PC-9 (cell line): ENCODE data around the gene AGXT. TPM values are rescaled to one million over a fixed set of nuclear protein-coding genes. Genes with fewer than 3 reads are reported as not detected.

ENCODE experiments used
- BruUV-seq: library from RNA; stranded (reverse); fragments of 400-500 nt; replicated peaks from 2 replicates; lab custom pipeline; 2021; lab: Mats Ljungman, UMichigan
- CTCF ChIA-PET: fragments of 300-600 bp; sonication (Branson Sonifier 250); formaldehyde crosslinking; loops from one replicate; lab custom pipeline; 2022; ENCODE audit warnings: antibody characterized with exemption; lab: Charles Lee
- POLR2A ChIA-PET: fragments of 300-600 bp; sonication (Branson Sonifier 250); formaldehyde crosslinking; loops from one replicate; lab custom pipeline; 2022; ENCODE audit warnings: antibody characterized with exemption; ENCODE audit not compliant: unreplicated experiment; lab: Charles Lee
- DNase-seq, 2 experiments: peaks; one replicate each; pipeline versions ENCODE4 v3.0.0 to v3.0.0-alpha.2; 2015 to 2022; ENCODE audit warnings: mixed read lengths in 1 of 2
- H2AFZ ChIP-seq: fragments of 200-600 bp; sonication (generic); 2 replicates; pipeline ENCODE4 v1.8.1; 2017; ENCODE audit warnings: antibody characterized with exemption
- H3F3A ChIP-seq: fragments of 200-600 bp; sonication (generic); 2 replicates; pipeline ENCODE4 v1.8.1; 2017; ENCODE audit warnings: antibody characterized with exemption, mild to moderate bottlenecking, low read depth; ENCODE audit not compliant: insufficient read depth
- H3K27ac ChIP-seq: fragments of 200-600 bp; sonication (generic); 2 replicates; pipeline ENCODE4 v1.6.1; 2016; ENCODE audit warnings: mixed run types
- H3K27me3 ChIP-seq: fragments of 200-600 bp; sonication (generic); 2 replicates; pipeline ENCODE4 v1.6.1; 2016; ENCODE audit warnings: low read depth, mixed run types; ENCODE audit not compliant: insufficient read depth
- H3K36me3 ChIP-seq: fragments of 200-600 bp; sonication (generic); 2 replicates; pipeline ENCODE4 v1.6.1; 2016; ENCODE audit warnings: low read depth, mixed run types
- H3K4me1 ChIP-seq: fragments of 200-600 bp; sonication (generic); replicated peaks from 2 replicates; pipeline ENCODE4 v1.6.1; 2016; ENCODE audit warnings: mixed run types; ENCODE audit not compliant: insufficient read depth
- H3K4me2 ChIP-seq: fragments of 200-600 bp; sonication (generic); 2 replicates; pipeline ENCODE4 v1.6.1; 2017; ENCODE audit warnings: mixed run types
- H3K4me3 ChIP-seq: fragments of 200-600 bp; sonication (generic); 2 replicates; pipeline ENCODE4 v1.6.1; 2016; ENCODE audit warnings: mixed run types
- H3K79me2 ChIP-seq: fragments of 200-600 bp; sonication (generic); 2 replicates; pipeline ENCODE4 v1.6.1; 2017; ENCODE audit warnings: low read depth, mixed run types
- H3K9me2 ChIP-seq: fragments of 200-600 bp; sonication (generic); 2 replicates; pipeline ENCODE4 v1.8.1; 2017; ENCODE audit warnings: mild to moderate bottlenecking; ENCODE audit not compliant: insufficient read depth
- H3K9me3 ChIP-seq: fragments of 200-600 bp; sonication (generic); 2 replicates; pipeline ENCODE4 v1.8.1; 2016; ENCODE audit warnings: low read depth; ENCODE audit not compliant: insufficient read depth
- H4K20me1 ChIP-seq: fragments of 200-600 bp; sonication (generic); 2 replicates; pipeline ENCODE4 v1.8.1; 2017; ENCODE audit not compliant: insufficient read depth
- CTCF ChIP-seq: fragments of 200-600 bp; sonication (generic); conservative IDR thresholded peaks from 2 replicates; pipeline ENCODE4 v1.6.1; 2017; ENCODE audit warnings: mixed run types, antibody characterized with exemption, mild to moderate bottlenecking, moderate library complexity
- EZH2 ChIP-seq: fragments of 200-600 bp; sonication (generic); IDR thresholded peaks from 2 replicates; pipeline ENCODE4 v1.8.0; 2017; ENCODE audit warnings: antibody characterized with exemption, low read depth
- intact Hi-C: fragments of 100-400 bp; cut with micrococcal nuclease; formaldehyde crosslinking; loops from one replicate; pipeline ENCODE4 v1.10.0; 2022; ENCODE audit not compliant: unreplicated experiment
- total RNA-seq: library from RNA; stranded (reverse); gene quantifications from 2 replicates; pipeline ENCODE4 v1.2.3, GENCODE V29; 2021

The AGXT gene
- total RNA-seq, 1 experiment from 2014 or later: not detected

GRCh38 chr2:240873805-240874714 is 5.4 kb downstream of the AGXT start:
- H3K4me1 ChIP-seq: no peaks in the 10 kb centered on the region
- no peak overlapping the region for H3K4me2 ChIP-seq
- no peaks in the 10 kb centered on the region for H4K20me1 ChIP-seq
- no peaks in the 10 kb centered on the region for H3K27me3 ChIP-seq
- TF ChIP-seq CTCF (no peak), EZH2 (no peak)
- H3K27ac ChIP-seq: no peak overlapping the region
- no peak overlapping the region for H2AFZ ChIP-seq
- no peak for DNase-seq
- intact Hi-C loops: no loop called here
- no peaks in the 10 kb centered on the region for H3K79me2 ChIP-seq
- no TSS peak for BruUV-seq
- H3K9me3 ChIP-seq: no peaks in the 10 kb centered on the region
- ChIA-PET CTCF (interaction anchor here (0.8 kb wide), 1 partner anchor 40 kb away, joined by 3 read pairs; no protein-coding TSS in a partner anchor), POLR2A (no interaction called here)
- no peaks in the 10 kb centered on the region for H3K9me2 ChIP-seq
- H3K36me3 ChIP-seq: no peaks in the 10 kb centered on the region
- no peaks in the 10 kb centered on the region for H3F3A ChIP-seq
- H3K4me3 ChIP-seq: no peak overlapping the region

GRCh38 chr2:240874715-240875227 is 6.1 kb downstream of the AGXT start:
- no TSS peak for BruUV-seq

More at GRCh38 chr2:240874715-240875227, 6.1 kb downstream of the AGXT start:
- Histone ChIP-seq H3K27ac (no peak overlapping the region), H3K9me2 (no peaks in the 10 kb centered on the region), H3K4me2 (no peak overlapping the region), H2AFZ (no peak overlapping the region), H3F3A (no peaks in the 10 kb centered on the region), H3K27me3 (no peaks in the 10 kb centered on the region), H4K20me1 (no peaks in the 10 kb centered on the region), H3K36me3 (no peaks in the 10 kb centered on the region), H3K4me1 (no peaks in the 10 kb centered on the region), H3K9me3 (no peaks in the 10 kb centered on the region), H3K4me3 (no peak overlapping the region), H3K79me2 (no peaks in the 10 kb centered on the region)
- POLR2A ChIA-PET: no interaction called here
- CTCF ChIA-PET: interaction anchor here (0.8 kb wide), 1 partner anchor 40 kb away, joined by 3 read pairs; no protein-coding TSS in a partner anchor
- TF ChIP-seq EZH2: no peak
- TF ChIP-seq CTCF: no peak
- DNase-seq: no peak
- intact Hi-C loops: no loop called here
